ENCODE data around the gene SMIM24.

SMIM24 gene

GRCh38 chr19:3467437-3468198 is 12.7 kb downstream of the SMIM24 start:
- DNase-seq (ENCODE audit: insufficient read length, low spot score): no peak

GRCh38 chr19:3466635-3467034 is 13.7 kb downstream of the SMIM24 start:
- FAIRE-seq (no peak), DNase-seq (ENCODE audit: insufficient read length, low spot score) (no peak)
- no peak for TF ChIP-seq CTCF (IDR thresholded peaks at IDR 0.05; ENCODE audit: insufficient read depth, missing control alignments)

More at GRCh38 chr19:3467437-3468198, 12.7 kb downstream of the SMIM24 start:
- TF ChIP-seq CTCF (IDR thresholded peaks at IDR 0.05; ENCODE audit: insufficient read depth, missing control alignments): no peak
- no peak for FAIRE-seq

GRCh38 chr19:3465552-3465951 is 14.8 kb downstream of the SMIM24 start:
- FAIRE-seq (no peak), DNase-seq (ENCODE audit: insufficient read length, low spot score) (no peak)
- no peak for TF ChIP-seq CTCF (IDR thresholded peaks at IDR 0.05; ENCODE audit: insufficient read depth, missing control alignments)

GRCh38 chr19:3464587-3465235 is 15.6 kb downstream of the SMIM24 start:
- no peak for TF ChIP-seq CTCF (IDR thresholded peaks at IDR 0.05; ENCODE audit: insufficient read depth, missing control alignments)
- FAIRE-seq: no peak
- no peak for DNase-seq (ENCODE audit: insufficient read length, low spot score)

GRCh38 chr19:3463714-3464586 is 16.4 kb downstream of the SMIM24 start:
- TF ChIP-seq CTCF (IDR thresholded peaks at IDR 0.05; ENCODE audit: insufficient read depth, missing control alignments): no peak
- DNase-seq (ENCODE audit: insufficient read length, low spot score) (no peak), FAIRE-seq (no peak)

GRCh38 chr19:3462991-3463713 is 17.2 kb downstream of the SMIM24 start:
- TF ChIP-seq CTCF (IDR thresholded peaks at IDR 0.05; ENCODE audit: insufficient read depth, missing control alignments): no peak
- no peak for DNase-seq (ENCODE audit: insufficient read length, low spot score)
- FAIRE-seq: no peak

Data from D721Med (cell line).